Mammary epithelial cell (primary cell): ENCODE measurements around the gene MYO7A.

Source experiments
- CTCF ChIP-seq, 2 donors: IDR thresholded peaks in 1 of 2; conservative IDR thresholded peaks in 1 of 2; 2 replicates each; pipeline ENCODE4 v1.5.1; 2011 to 2012; ENCODE audit warnings: inconsistent platforms in 2 of 2, low read length in 2 of 2, mild to moderate bottlenecking in 2 of 2, control low read depth in 1 of 2, low read depth in 1 of 2; ENCODE audit not compliant: insufficient read depth in 1 of 2; ENCODE audit errors: extremely low read depth in 1 of 2
- EZH2 ChIP-seq: IDR thresholded peaks from 2 replicates; pipeline ENCODE4 v1.6.1; 2012; ENCODE audit warnings: low read length, inconsistent platforms, borderline replicate concordance

- TF ChIP-seq CTCF (conservative IDR thresholded peaks at IDR 0.05 in 1 of 2, IDR thresholded peaks at IDR 0.05 in 1 of 2; ENCODE audit: extremely low read depth in 1 of 2, insufficient read depth in 1 of 2, low read depth in 1 of 2, low read length in 2 of 2), result no peak
- no peak for TF ChIP-seq EZH2
Measured at GRCh38 chr11:77211594-77212251, 83.7 kb downstream of the MYO7A start.
